ENCODE measurements around the gene LETM1. TPM values are rescaled to one million over a fixed set of nuclear protein-coding genes. Genes with fewer than 3 reads are reported as not detected.
A peak's percentile ranks its signal among the peaks of the same experiment; 100 is the strongest.

Gene LETM1
- total RNA-seq, 1 donor: 51.7 TPM

GRCh38 chr4:1805493-1806222, 50.3 kb downstream of the LETM1 start:
- TF ChIP-seq CTCF (IDR thresholded peaks at IDR 0.05; ENCODE audit: insufficient read depth, low read length): no peak
- DNase-seq (ENCODE audit: low read depth): no peak
- H3K4me3 ChIP-seq (ENCODE audit: low read depth, low read length): no peak overlapping the region

- DNase-seq (ENCODE audit: low read depth): no peak
- TF ChIP-seq CTCF (IDR thresholded peaks at IDR 0.05; ENCODE audit: insufficient read depth, low read length): no peak
- H3K4me3 ChIP-seq (ENCODE audit: low read depth, low read length): no peak overlapping the region
These were observed 51.1 kb downstream of the LETM1 start for GRCh38 chr4:1804638-1805492.

- no peak for DNase-seq (ENCODE audit: low read depth)
- TF ChIP-seq CTCF (IDR thresholded peaks at IDR 0.05; ENCODE audit: insufficient read depth, low read length): no peak
- H3K4me3 ChIP-seq (ENCODE audit: low read depth, low read length): no peak overlapping the region
These were observed 52.2 kb downstream of the LETM1 start for GRCh38 chr4:1803523-1804423.

- no peak for DNase-seq (ENCODE audit: low read depth)
- no peak overlapping the region for H3K4me3 ChIP-seq (ENCODE audit: low read depth, low read length)
- TF ChIP-seq CTCF (IDR thresholded peaks at IDR 0.05; ENCODE audit: insufficient read depth, low read length): no peak
These were observed 53.0 kb downstream of the LETM1 start for GRCh38 chr4:1802720-1803522.

GRCh38 chr4:1802151-1802715, 53.7 kb downstream of the LETM1 start:
- no peak for TF ChIP-seq CTCF (IDR thresholded peaks at IDR 0.05; ENCODE audit: insufficient read depth, low read length)
- no peak overlapping the region for H3K4me3 ChIP-seq (ENCODE audit: low read depth, low read length)
- DNase-seq (ENCODE audit: low read depth): peak; percentile 15

All from fibroblast of the aortic adventitia (primary cell).